Activated CD8-positive, alpha-beta memory T cell treated with anti-CD3 and anti-CD28 coated beads, Interleukin-2, amount 10 ng/mL, durations not matched to agents 7 days and 5 days (primary cell): Measurements from ENCODE around the gene PPIL1. TPM values are rescaled to one million over a fixed set of nuclear protein-coding genes. Genes with fewer than 3 reads are reported as not detected.

Source experiments
- ATAC-seq: fragments of 150-1000 bp; cut with Tn5 transposase; one replicate; pipeline ENCODE4 v1.10.0; 2021; ENCODE audit warnings: moderate library complexity
- CTCF ChIA-PET: fragments of 350-600 bp; sonication (Branson Sonifier 250); formaldehyde crosslinking; loops from one replicate; lab custom pipeline; 2021; ENCODE audit warnings: antibody characterized with exemption; lab: Charles Lee
- DNase-seq: peaks from one replicate; pipeline ENCODE4 v3.0.0-alpha.2; 2020
- H3K27ac Mint-ChIP-seq: one replicate; pipeline ENCODE4 v1.8.0; 2021; ENCODE audit warnings: mild to moderate bottlenecking, mixed read lengths
- H3K27me3 Mint-ChIP-seq: one replicate; pipeline ENCODE4 v1.8.0; 2021; ENCODE audit warnings: mixed read lengths
- H3K36me3 Mint-ChIP-seq: one replicate; pipeline ENCODE4 v1.8.0; 2021; ENCODE audit warnings: mild to moderate bottlenecking, mixed read lengths
- H3K4me1 Mint-ChIP-seq: one replicate; pipeline ENCODE4 v1.8.0; 2021; ENCODE audit warnings: mixed read lengths
- H3K4me3 Mint-ChIP-seq: one replicate; pipeline ENCODE4 v1.8.0; 2021; ENCODE audit warnings: mild to moderate bottlenecking, moderate library complexity, mixed read lengths
- H3K9me3 Mint-ChIP-seq: one replicate; pipeline ENCODE4 v1.8.0; 2022; ENCODE audit warnings: low read depth, mixed read lengths
- total RNA-seq, 2 experiments: library from RNA; stranded (reverse); gene quantifications; one replicate each; pipeline ENCODE4 v1.2.3, GENCODE V29; 2021

Gene PPIL1
- total RNA-seq, 2 experiments from 2014 or later: 30.8 to 39.9 TPM

DNA sequence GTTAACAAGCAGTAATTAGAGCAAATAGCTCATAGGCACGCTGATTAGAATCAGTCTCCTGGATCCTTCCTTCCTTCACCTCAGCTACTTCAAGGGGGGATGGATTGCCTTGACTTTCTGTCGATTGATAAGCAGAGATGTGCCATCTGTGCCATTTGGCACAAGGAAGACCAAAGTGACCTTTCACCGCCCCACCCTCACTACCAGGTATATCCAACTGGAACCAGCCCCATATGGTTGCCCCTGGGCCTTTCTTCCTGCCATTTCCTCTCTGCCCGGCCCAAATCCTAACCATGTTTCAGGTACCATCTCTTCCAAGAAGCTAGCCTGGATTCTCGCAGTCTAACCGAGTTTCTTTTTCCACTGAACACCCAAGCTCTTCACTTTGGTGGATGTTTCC is 26.6 kb downstream of the PPIL1 start:
- no peak for DNase-seq
- Mint-ChIP-seq H3K36me3 (peaks cover 8% of the 10 kb centered on the region), H3K9me3 (no peaks in the 10 kb centered on the region), H3K4me3 (no peak overlapping the region), H3K4me1 (no peaks in the 10 kb centered on the region), H3K27me3 (no peaks in the 10 kb centered on the region), H3K27ac (no peak overlapping the region)
- no peak for ATAC-seq
- CTCF ChIA-PET: interaction anchor here (1.2 to 7.3 kb wide), 9 partner anchors 12 to 170 kb away, joined by 3 to 131 read pairs (median 5); partner anchors contain the start of gene PPIL1

DNA sequence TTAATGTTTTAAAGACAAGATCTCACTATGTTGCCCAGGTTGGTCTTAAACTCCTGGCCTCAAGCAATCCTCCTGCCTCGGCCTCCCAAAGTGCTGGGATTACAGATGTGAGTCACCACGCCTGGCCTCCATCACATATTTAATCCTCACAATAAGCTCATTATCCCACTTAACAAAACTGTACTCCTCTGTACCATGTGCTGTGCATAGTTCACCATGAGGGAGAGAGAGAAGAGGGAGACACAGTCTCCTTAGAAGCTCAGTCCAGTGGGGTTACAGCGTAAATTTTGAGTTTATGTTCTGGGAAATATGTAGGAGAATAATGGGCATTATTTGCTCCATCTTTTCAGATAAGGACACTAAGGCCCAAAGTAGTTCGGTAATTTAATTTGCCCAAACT is 27.5 kb downstream of the PPIL1 start:
- H3K4me3 Mint-ChIP-seq: no peak overlapping the region
- no peaks in the 10 kb centered on the region for H3K27me3 Mint-ChIP-seq
- no peak for DNase-seq
- ATAC-seq: no peak
- CTCF ChIA-PET: interaction anchor here (1.2 to 7.3 kb wide), 7 partner anchors 17 to 171 kb away, joined by 3 to 131 read pairs (median 5); no protein-coding TSS in a partner anchor
- peaks cover 4% of the 10 kb centered on the region for H3K36me3 Mint-ChIP-seq
- no peaks in the 10 kb centered on the region for H3K9me3 Mint-ChIP-seq
- H3K4me1 Mint-ChIP-seq: no peaks in the 10 kb centered on the region
- no peak overlapping the region for H3K27ac Mint-ChIP-seq

DNA sequence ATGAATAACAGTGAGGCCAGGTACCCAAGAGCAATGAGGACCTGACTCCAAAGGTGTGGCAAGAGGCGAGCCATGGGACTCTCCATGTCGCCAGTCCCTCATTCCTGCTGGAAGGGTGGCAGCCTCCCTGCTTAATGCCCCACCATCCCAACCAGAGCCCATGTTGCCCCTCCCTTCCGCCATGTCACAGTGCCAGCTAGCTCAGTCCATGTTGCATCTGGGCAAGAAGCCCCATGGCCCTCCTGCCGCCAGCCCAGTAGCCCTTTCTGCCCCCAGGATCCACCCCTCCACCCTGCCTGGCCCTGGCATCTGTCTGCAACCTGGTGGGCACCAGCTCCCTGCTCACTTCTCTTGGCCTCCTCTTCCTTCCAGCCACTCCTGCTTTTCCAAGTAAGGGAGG is 29.4 kb downstream of the PPIL1 start:
- Mint-ChIP-seq H3K27ac (no peak overlapping the region), H3K4me3 (no peak overlapping the region), H3K27me3 (peaks cover 10% of the 10 kb centered on the region), H3K9me3 (no peaks in the 10 kb centered on the region), H3K4me1 (peaks cover 7% of the 10 kb centered on the region), H3K36me3 (no peaks in the 10 kb centered on the region)
- CTCF ChIA-PET: no interaction called here
- no peak for DNase-seq
- no peak for ATAC-seq

GRCh38 chr6:36844232-36845170 is 30.1 kb downstream of the PPIL1 start:
- Mint-ChIP-seq H3K27me3 (peaks cover 14% of the 10 kb centered on the region), H3K27ac (no peak overlapping the region), H3K36me3 (no peaks in the 10 kb centered on the region), H3K4me1 (peaks cover 9% of the 10 kb centered on the region), H3K4me3 (no peak overlapping the region), H3K9me3 (no peaks in the 10 kb centered on the region)
- DNase-seq: no peak
- no peak for ATAC-seq
- CTCF ChIA-PET: interaction anchor here (0.9 kb wide), 1 partner anchor 62 kb away, joined by 4 read pairs; no protein-coding TSS in a partner anchor

DNA sequence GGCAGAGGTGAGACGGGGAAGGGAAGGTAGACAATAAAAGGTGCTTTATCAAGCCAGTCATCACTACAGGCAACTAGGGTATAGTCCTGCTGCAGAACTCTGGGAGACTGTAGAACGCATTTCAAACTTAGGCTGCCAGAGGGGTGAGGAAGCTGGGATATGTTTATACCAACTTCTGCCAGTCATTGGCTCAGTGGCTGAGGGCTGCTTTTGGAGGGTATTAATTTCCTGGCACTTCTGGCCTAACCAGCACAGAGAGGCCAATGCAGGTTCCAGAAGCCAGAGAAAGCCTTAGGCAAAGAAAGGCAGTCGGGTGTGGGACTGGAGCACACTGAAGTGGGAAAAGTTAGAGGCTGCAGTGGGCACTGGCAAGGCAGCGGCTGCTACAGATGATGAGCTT is 31.4 kb downstream of the PPIL1 start:
- ATAC-seq (no peak), DNase-seq (no peak)
- Mint-ChIP-seq H3K4me1 (peaks cover 15% of the 10 kb centered on the region), H3K27me3 (peaks cover 25% of the 10 kb centered on the region), H3K9me3 (no peaks in the 10 kb centered on the region), H3K4me3 (no peak overlapping the region), H3K27ac (no peak overlapping the region), H3K36me3 (no peaks in the 10 kb centered on the region)
- CTCF ChIA-PET: interaction anchor here (1.3 kb wide), 1 partner anchor 175 kb away, joined by 4 read pairs; no protein-coding TSS in a partner anchor

- Mint-ChIP-seq H3K27ac (no peak overlapping the region), H3K9me3 (no peaks in the 10 kb centered on the region), H3K27me3 (peaks cover 39% of the 10 kb centered on the region), H3K36me3 (no peaks in the 10 kb centered on the region), H3K4me3 (no peak overlapping the region), H3K4me1 (peaks cover 15% of the 10 kb centered on the region)
- no peak for DNase-seq
- CTCF ChIA-PET: interaction anchor here (1.0 kb wide), 1 partner anchor 11 kb away, joined by 3 read pairs; no protein-coding TSS in a partner anchor
- no peak for ATAC-seq
These were observed 32.8 kb downstream of the PPIL1 start for GRCh38 chr6:36841756-36842155.

- ATAC-seq (peak; percentile 16), DNase-seq (no peak)
- Mint-ChIP-seq H3K9me3 (no peaks in the 10 kb centered on the region), H3K4me3 (peak overlapping the region; percentile 64), H3K36me3 (no peaks in the 10 kb centered on the region), H3K4me1 (peaks cover 15% of the 10 kb centered on the region), H3K27ac (no peak overlapping the region), H3K27me3 (peaks cover 45% of the 10 kb centered on the region)
- CTCF ChIA-PET: interaction anchor here (0.6 to 1.0 kb wide), 2 partner anchors 12 to 17 kb away, joined by 3 read pairs; no protein-coding TSS in a partner anchor
These were observed 33.9 kb downstream of the PPIL1 start for GRCh38 chr6:36840432-36841403.

- Mint-ChIP-seq H3K36me3 (no peaks in the 10 kb centered on the region), H3K4me1 (peaks cover 15% of the 10 kb centered on the region), H3K27ac (no peak overlapping the region), H3K9me3 (no peaks in the 10 kb centered on the region), H3K27me3 (peaks cover 51% of the 10 kb centered on the region), H3K4me3 (peak overlapping the region; percentile 64)
- no peak for DNase-seq
- CTCF ChIA-PET: no interaction called here
- peak; percentile 74 for ATAC-seq
These were observed 34.7 kb downstream of the PPIL1 start for GRCh38 chr6:36839749-36840431.

GRCh38 chr6:36838896-36839748 is 35.5 kb downstream of the PPIL1 start, which contains the start of gene CPNE5:
TSS of gene CPNE5 (minus strand) at chr6:36839444. CDS start at chr6:36839377, 67 bp downstream.
- H3K36me3 Mint-ChIP-seq: no peaks in the 10 kb centered on the region
- CTCF ChIA-PET: no interaction called here
- no peaks in the 10 kb centered on the region for H3K9me3 Mint-ChIP-seq
- no peak for ATAC-seq
- peak within 1 kb of the TSS; percentile 64 for H3K4me3 Mint-ChIP-seq
- no peak for DNase-seq
- no peak within 1 kb of the TSS for H3K27ac Mint-ChIP-seq
- peaks cover 52% of the 10 kb centered on the region for H3K27me3 Mint-ChIP-seq
- H3K4me1 Mint-ChIP-seq: peaks cover 15% of the 10 kb centered on the region

GRCh38 chr6:36837686-36838085 is 36.9 kb downstream of the PPIL1 start:
- H3K9me3 Mint-ChIP-seq: no peaks in the 10 kb centered on the region
- peaks cover 52% of the 10 kb centered on the region for H3K27me3 Mint-ChIP-seq
- H3K4me1 Mint-ChIP-seq: peaks cover 15% of the 10 kb centered on the region
- H3K4me3 Mint-ChIP-seq: no peak overlapping the region
- ATAC-seq (no peak), DNase-seq (no peak)
- H3K27ac Mint-ChIP-seq: no peak overlapping the region
- CTCF ChIA-PET: interaction anchor here (0.6 to 2.1 kb wide), 3 partner anchors 11 to 113 kb away, joined by 3 to 12 read pairs (median 3); no protein-coding TSS in a partner anchor
- no peaks in the 10 kb centered on the region for H3K36me3 Mint-ChIP-seq

- H3K4me3 Mint-ChIP-seq: no peak overlapping the region
- peaks cover 52% of the 10 kb centered on the region for H3K27me3 Mint-ChIP-seq
- DNase-seq (no peak), ATAC-seq (no peak)
- no peaks in the 10 kb centered on the region for H3K36me3 Mint-ChIP-seq
- H3K9me3 Mint-ChIP-seq: no peaks in the 10 kb centered on the region
- peaks cover 15% of the 10 kb centered on the region for H3K4me1 Mint-ChIP-seq
- no peak overlapping the region for H3K27ac Mint-ChIP-seq
- CTCF ChIA-PET: interaction anchor here (1.0 to 2.1 kb wide), 3 partner anchors 12 to 71 kb away, joined by 3 to 12 read pairs (median 3); no protein-coding TSS in a partner anchor
These were observed 37.6 kb downstream of the PPIL1 start for GRCh38 chr6:36837022-36837339.
